Measurements from ENCODE around the gene KIRREL3.

The KIRREL3 gene

GRCh38 chr11:126700768-126701519, 299.6 kb downstream of the KIRREL3 start:
- DNase-seq = no peak

- no peak for DNase-seq
Observed at GRCh38 chr11:126698576-126698975, 302.0 kb downstream of the KIRREL3 start.

GRCh38 chr11:126697936-126698335, 302.6 kb downstream of the KIRREL3 start:
- DNase-seq = no peak

GRCh38 chr11:126696982-126697381, 303.6 kb downstream of the KIRREL3 start:
- no peak for DNase-seq

- DNase-seq = no peak
Observed at GRCh38 chr11:126695293-126695692, 305.3 kb downstream of the KIRREL3 start.

- DNase-seq = no peak
Observed at GRCh38 chr11:126694065-126694625, 306.4 kb downstream of the KIRREL3 start.

- no peak for DNase-seq
Observed at GRCh38 chr11:126687477-126687876, 313.1 kb downstream of the KIRREL3 start.

GRCh38 chr11:126686938-126687337, 313.6 kb downstream of the KIRREL3 start:
- no peak for DNase-seq

GRCh38 chr11:126683766-126684728, 316.5 kb downstream of the KIRREL3 start:
- DNase-seq = no peak

GRCh38 chr11:126682590-126682989, 318.0 kb downstream of the KIRREL3 start:
- DNase-seq = no peak

- no peak for DNase-seq
Observed at GRCh38 chr11:126680700-126681099, 319.9 kb downstream of the KIRREL3 start.

GRCh38 chr11:126680131-126680530, 320.4 kb downstream of the KIRREL3 start:
- DNase-seq = no peak

GRCh38 chr11:126679033-126679432, 321.5 kb downstream of the KIRREL3 start:
- DNase-seq = no peak

GRCh38 chr11:126676536-126676935, 324.0 kb downstream of the KIRREL3 start:
- DNase-seq = no peak

- no peak for DNase-seq
Observed at GRCh38 chr11:126673319-126673718, 327.3 kb downstream of the KIRREL3 start.

GRCh38 chr11:126669416-126669815, 331.2 kb downstream of the KIRREL3 start:
- DNase-seq = no peak

GRCh38 chr11:126664643-126665042, 335.9 kb downstream of the KIRREL3 start:
- no peak for DNase-seq

GRCh38 chr11:126663749-126664592, 336.6 kb downstream of the KIRREL3 start:
- DNase-seq = no peak

- no peak for DNase-seq
Observed at GRCh38 chr11:126662035-126662790, 338.4 kb downstream of the KIRREL3 start.

- DNase-seq = no peak
Observed at GRCh38 chr11:126660761-126661425, 339.7 kb downstream of the KIRREL3 start.

GRCh38 chr11:126660321-126660720, 340.2 kb downstream of the KIRREL3 start:
- no peak for DNase-seq

Data from stimulated activated CD8-positive, alpha-beta memory T cell treated with anti-CD3 and anti-CD28 coated beads, Interleukin-4, amount 100 ng/mL, for 48 hours (primary cell).